HG03159 (cell line): ENCODE results near the gene CA10.

ENCODE experiments used
- ATAC-seq: cut with Tn5 transposase; IDR thresholded peaks from one replicate; pipeline ENCODE4 v1.9.1; 2021; ENCODE audit warnings: mild to moderate bottlenecking, moderate library complexity; ENCODE audit not compliant: unreplicated experiment

CA10 gene

GRCh38 chr17:52158450-52159042 lies at the start of gene CA10:
Gene CA10 (minus strand): TSS chr17:52158714.
- no peak for ATAC-seq

DNA sequence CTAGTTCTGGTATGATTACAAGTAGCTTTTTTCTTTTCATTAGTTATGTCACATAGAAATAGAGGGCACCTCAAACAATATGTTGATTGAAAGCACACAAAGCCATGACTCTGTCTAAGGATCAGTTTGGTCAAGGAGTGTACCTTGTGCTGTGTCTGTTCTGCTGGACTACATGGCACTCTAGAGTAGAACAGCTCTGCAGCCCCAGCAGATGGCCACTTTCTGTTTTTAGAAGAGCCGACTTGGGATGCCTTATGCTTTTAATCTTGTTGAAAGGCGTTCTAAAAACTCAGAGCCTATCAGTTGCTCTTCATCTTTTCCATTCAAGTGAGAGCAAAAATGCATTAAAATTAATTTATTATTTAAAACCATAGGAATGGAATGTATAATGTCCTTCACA lies 49.3 kb upstream of the CA10 start:
- no peak for ATAC-seq

DNA sequence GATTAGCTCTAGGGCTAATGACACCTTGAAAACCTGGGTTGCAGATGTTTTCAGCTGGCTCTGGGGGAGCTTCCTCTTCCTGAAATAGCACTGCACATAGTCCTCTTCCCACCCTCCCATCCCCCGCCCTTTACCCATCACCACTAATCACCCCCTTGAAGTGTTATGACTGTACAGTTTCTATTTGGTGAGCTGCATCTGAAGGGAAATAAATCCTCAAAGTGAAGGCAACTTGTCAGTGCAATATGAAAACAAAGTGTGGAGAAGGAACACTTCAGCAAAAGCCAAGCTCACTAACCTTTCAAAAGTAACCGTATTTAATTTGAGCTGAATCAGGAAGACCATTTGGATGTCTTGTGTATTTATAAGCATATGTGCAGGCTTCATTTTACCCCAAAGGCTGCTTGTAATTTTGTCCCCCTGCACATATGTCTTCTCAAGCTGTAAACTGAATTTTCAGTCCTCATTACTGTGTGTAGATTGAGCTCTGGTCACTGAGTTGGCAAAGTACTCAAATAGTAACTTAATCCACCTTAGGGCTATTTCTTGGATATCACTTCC lies 44.1 kb upstream of the CA10 start:
- ATAC-seq, result no peak

- no peak for ATAC-seq
Observed at GRCh38 chr17:52201767-52202519, 43.4 kb upstream of the CA10 start.

GRCh38 chr17:52191491-52191890 lies 33.0 kb upstream of the CA10 start:
- ATAC-seq, result no peak

- ATAC-seq, result no peak
Observed at GRCh38 chr17:52181782-52182181, 23.3 kb upstream of the CA10 start.

DNA sequence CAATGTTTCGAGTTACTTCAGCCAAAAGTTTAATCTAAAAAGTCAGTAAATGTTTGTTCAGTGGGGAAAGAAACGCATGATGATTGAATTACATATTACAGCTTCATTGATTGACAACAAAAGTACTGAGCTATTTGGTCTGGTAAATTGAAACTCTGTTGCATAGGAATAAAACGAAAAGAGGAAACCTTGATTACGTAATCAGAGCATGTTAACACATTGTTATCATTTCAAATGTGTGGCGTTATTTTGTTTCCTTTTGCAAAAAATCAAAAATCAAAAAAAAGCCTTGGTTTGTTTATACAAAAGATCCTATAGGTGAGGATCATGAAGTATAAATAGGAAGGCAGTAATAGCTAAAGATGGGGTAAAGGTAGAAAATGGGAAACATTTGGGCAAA lies 19.5 kb upstream of the CA10 start:
- ATAC-seq, result no peak

- ATAC-seq, result no peak
Observed at GRCh38 chr17:52170963-52171572, 12.6 kb upstream of the CA10 start.

DNA sequence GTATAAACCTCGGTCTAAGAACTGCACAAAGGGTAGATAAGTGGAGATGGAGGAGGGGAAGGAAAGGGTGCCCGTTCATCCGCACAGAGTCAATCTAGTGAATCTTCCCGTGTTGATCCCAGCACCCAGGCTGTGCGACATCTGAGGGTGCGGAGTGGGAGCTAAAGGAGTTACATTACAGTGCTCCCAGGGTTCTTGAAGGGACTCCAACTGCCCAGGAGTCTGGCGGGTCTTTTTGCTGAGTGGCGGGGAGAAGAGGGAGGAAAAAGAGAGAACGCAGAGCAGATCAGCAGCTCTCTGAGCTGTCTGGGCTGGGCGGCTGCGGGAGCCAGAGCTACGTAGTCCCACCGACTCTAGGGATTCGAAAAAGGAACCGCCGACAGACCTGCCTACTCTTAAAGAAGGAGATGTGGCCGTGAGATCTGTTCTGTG lies 1.6 kb upstream of the CA10 start:
- ATAC-seq, result no peak

DNA sequence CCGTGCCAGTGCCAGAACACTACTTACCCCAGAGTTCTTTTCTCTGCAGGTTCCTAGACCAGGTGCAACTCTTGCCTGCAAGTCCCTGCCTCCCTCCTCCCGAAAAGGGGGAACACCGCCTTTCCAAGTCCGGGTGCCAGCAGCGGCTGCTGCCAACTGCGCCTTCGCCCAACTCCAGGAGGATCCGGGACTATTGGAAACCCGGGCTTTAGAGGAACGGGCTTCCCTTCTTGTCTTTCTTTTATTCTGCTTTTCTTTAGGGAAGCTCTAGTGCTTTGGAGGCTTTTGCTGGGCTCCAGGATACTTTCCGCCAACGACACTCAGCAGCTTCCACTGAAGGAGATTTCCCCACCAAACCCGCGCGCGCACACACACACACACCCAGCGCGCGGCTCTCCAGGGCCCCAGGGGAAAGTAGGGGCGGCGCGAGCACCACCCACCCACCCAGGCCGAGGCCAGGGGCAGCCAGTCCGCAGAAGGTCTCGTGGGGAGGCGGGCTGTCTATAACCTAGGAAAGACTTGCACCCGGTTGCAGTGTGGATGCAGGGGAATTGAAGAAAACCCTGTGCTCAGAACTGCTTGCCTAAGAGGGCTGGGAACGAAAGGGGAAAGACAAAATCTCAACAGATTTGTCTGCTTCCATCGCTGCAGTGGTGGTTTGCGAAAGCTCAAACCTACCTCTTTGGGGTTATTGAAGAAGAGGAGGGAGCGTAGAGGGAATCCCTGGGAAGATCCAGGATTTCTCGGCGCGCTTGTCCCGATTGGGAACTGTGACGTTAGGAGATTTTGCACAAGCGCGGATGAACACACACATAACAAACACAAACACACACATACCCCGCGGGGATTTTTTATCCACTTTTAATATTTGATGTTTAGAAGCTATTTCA lies 977 bp upstream of the CA10 start:
- no peak for ATAC-seq

- no peak for ATAC-seq
Observed at GRCh38 chr17:52157603-52158449, 688 bp downstream of the CA10 start.

GRCh38 chr17:52156576-52157570 lies 1.6 kb downstream of the CA10 start:
- ATAC-seq, result no peak

DNA sequence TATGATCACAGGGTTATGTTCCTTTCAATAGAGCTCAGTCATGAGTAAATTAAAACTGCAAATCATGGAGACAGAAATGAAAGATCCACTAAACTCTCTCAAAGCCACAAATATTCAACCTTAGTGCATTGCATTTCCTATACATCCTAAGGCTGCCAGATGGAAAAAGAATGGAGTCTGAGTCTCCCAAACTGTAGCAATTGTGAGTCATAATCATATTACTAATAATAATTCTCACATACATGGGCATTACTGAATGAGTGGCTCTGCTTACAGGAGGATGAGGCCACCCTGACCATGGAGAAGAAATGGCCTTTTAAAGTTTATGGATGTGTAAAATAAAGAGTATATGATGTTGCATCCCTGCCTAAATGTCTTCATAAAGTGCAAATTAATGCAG lies 3.2 kb downstream of the CA10 start:
- no peak for ATAC-seq

- no peak for ATAC-seq
Observed at GRCh38 chr17:52154466-52154865, 4.0 kb downstream of the CA10 start.

DNA sequence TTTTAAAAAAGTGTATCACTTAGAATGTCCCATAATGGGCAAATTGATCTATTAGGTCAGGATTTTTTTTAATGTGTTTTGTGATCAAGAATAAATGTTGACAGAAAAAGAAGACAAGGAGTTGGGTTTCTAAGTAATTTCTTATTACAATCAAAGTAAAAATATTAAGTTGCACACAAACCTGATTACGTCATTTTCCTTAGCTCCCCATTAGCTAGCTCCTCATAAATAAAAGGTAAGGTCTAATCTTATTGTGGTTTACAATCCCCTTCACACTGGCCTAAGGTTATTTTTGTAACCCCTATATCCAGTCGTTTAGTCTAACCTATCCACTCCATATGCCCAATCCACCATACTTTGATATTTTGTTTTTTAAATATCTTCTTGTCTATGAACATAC lies 7.6 kb downstream of the CA10 start:
- ATAC-seq, result no peak

GRCh38 chr17:52149626-52150025 lies 8.9 kb downstream of the CA10 start:
- no peak for ATAC-seq

GRCh38 chr17:52148969-52149351 lies 9.6 kb downstream of the CA10 start:
- no peak for ATAC-seq

- no peak for ATAC-seq
Observed at GRCh38 chr17:52148288-52148968, 10.1 kb downstream of the CA10 start.
